ENCODE measurements around the gene BLM.

DNA sequence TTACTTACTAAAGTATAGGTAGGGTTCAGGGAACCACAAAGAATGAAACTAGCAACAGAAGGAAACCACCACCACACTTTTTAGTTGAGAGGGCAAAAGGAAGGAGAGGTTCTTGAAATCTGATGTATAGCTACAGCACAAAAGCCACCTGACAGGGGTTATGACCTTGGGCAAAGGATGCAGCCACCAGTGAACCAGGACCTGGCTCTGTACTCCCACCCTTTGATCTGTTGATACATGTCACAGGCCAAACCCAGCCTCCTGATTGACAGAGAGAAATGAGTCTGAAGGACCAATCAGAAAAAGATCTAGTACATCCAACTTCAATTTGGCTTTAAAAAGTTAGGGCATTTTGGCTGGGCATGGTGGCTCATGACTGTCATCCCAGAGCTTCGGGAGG, 20.0 kb upstream of the BLM start:
- TF ChIP-seq, protein P1, sequence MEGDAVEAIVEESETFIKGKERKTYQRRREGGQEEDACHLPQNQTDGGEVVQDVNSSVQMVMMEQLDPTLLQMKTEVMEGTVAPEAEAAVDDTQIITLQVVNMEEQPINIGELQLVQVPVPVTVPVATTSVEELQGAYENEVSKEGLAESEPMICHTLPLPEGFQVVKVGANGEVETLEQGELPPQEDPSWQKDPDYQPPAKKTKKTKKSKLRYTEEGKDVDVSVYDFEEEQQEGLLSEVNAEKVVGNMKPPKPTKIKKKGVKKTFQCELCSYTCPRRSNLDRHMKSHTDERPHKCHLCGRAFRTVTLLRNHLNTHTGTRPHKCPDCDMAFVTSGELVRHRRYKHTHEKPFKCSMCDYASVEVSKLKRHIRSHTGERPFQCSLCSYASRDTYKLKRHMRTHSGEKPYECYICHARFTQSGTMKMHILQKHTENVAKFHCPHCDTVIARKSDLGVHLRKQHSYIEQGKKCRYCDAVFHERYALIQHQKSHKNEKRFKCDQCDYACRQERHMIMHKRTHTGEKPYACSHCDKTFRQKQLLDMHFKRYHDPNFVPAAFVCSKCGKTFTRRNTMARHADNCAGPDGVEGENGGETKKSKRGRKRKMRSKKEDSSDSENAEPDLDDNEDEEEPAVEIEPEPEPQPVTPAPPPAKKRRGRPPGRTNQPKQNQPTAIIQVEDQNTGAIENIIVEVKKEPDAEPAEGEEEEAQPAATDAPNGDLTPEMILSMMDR (IDR thresholded peaks at IDR 0.05; ENCODE audit: insufficient read depth, low read depth, low read length), result no peak
- no peak for TF ChIP-seq EZH2 (IDR thresholded peaks at IDR 0.05; ENCODE audit: insufficient read depth, low read length)

All from astrocyte (in vitro differentiated cells and primary cell).